ENCODE results near the gene PRRG2. TPM values are rescaled to one million over a fixed set of nuclear protein-coding genes. Genes with fewer than 3 reads are reported as not detected.

Gene PRRG2
- total and polyA plus RNA-seq, 9 of the 15 experiments (the other 6 are each of a cell fraction or from before 2014, with no cell fraction given) = 0.06 to 1.1 (median 0.33) TPM

DNA sequence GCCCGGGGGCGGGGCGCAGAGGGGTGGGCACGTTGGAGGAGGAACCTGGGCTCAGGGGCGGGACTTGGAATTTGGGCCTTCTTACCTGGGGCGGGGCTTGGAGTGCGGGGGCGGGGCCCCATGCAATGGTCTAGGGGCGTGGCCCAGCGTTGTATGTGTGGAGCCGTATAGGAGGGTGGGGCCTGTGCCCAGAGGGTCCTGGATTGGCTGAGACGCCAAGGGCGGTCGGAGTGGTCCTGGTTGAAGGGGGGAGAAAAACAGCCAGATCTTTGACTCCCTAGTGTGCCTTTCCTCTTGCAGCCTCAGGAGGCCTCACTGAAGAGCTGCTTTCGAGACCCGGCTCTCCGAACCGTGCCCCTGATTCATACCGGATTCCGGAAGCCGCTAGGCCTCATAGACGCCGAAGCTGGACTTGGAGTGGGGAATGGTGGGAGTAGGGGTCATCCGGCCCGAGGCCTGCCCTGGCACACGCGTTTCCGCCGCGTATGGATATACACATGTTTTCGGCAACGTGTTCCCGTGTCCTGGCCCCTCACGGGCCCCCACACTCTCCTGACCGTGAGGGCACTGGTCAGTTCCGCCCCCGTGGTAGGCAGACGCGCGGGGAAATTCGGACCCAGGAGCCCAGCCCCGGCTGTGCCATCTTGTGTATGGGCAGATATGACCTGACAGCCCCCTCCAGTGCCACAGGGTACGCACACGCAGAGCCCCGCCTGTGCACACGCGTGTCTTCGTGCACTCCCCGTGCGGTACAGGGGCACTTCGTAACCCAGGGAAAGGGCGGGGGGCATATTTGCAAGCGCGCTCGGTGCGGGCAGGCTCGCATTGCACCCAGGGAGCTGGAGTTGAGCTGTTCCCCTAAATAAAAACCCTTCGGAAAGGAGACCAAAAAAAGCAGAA, 9.2 kb downstream of the PRRG2 start (continued):
- no peak; the same call in 1 of the 2 replicates for TF ChIP-seq CBX5 (IDR thresholded peaks at IDR 0.05; ENCODE audit: borderline replicate concordance, low read depth)
- TF ChIP-seq CREBBP (IDR thresholded peaks at IDR 0.05; ENCODE audit: low read depth, low read length) = no peak
- no peak for TF ChIP-seq ZNF197 (CRISPR knock-in tag; IDR thresholded peaks at IDR 0.05; ENCODE audit: low read depth)
- TF ChIP-seq, protein P1, sequence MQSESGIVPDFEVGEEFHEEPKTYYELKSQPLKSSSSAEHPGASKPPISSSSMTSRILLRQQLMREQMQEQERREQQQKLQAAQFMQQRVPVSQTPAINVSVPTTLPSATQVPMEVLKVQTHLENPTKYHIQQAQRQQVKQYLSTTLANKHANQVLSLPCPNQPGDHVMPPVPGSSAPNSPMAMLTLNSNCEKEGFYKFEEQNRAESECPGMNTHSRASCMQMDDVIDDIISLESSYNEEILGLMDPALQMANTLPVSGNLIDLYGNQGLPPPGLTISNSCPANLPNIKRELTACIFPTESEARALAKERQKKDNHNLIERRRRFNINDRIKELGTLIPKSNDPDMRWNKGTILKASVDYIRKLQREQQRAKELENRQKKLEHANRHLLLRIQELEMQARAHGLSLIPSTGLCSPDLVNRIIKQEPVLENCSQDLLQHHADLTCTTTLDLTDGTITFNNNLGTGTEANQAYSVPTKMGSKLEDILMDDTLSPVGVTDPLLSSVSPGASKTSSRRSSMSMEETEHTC (IDR thresholded peaks at IDR 0.05) = no peak
- TF ChIP-seq BDP1 (IDR thresholded peaks at IDR 0.05; ENCODE audit: insufficient read depth, insufficient read length) = no peak
- TF ChIP-seq, protein P2, sequence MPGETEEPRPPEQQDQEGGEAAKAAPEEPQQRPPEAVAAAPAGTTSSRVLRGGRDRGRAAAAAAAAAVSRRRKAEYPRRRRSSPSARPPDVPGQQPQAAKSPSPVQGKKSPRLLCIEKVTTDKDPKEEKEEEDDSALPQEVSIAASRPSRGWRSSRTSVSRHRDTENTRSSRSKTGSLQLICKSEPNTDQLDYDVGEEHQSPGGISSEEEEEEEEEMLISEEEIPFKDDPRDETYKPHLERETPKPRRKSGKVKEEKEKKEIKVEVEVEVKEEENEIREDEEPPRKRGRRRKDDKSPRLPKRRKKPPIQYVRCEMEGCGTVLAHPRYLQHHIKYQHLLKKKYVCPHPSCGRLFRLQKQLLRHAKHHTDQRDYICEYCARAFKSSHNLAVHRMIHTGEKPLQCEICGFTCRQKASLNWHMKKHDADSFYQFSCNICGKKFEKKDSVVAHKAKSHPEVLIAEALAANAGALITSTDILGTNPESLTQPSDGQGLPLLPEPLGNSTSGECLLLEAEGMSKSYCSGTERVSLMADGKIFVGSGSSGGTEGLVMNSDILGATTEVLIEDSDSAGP (CRISPR knock-in tag; IDR thresholded peaks at IDR 0.05) = peak; percentile 37; the same call in 1 of the 2 replicates
- no peak for TF ChIP-seq NCOA2 (IDR thresholded peaks at IDR 0.05; ENCODE audit: partially characterized antibody in 2 of 2)
- no peak for TF ChIP-seq KAT2B (IDR thresholded peaks at IDR 0.05; ENCODE audit: low read depth, low read length)
- no peak for TF ChIP-seq ZNF282 (CRISPR knock-in tag; IDR thresholded peaks at IDR 0.05)
- no peak for TF ChIP-seq MAFK (IDR thresholded peaks at IDR 0.05; ENCODE audit: low read length)
- TF ChIP-seq FOSL1 (tag; conservative IDR thresholded peaks at IDR 0.05) = no peak
- TF ChIP-seq SAFB (IDR thresholded peaks at IDR 0.05; ENCODE audit: borderline replicate concordance, low read depth, low read length) = peak; percentile 58; the same call in 1 of the 2 replicates
- TF ChIP-seq RBM25 (IDR thresholded peaks at IDR 0.05; ENCODE audit: low read depth, low read length, severe bottlenecking) = no peak
- TF ChIP-seq ZNF121 (CRISPR knock-in tag; conservative IDR thresholded peaks at IDR 0.05) = no peak
- TF ChIP-seq KLF6 (CRISPR knock-in tag; IDR thresholded peaks at IDR 0.05; ENCODE audit: borderline replicate concordance) = no peak
- TF ChIP-seq LARP7 (IDR thresholded peaks at IDR 0.05) = no peak
- TF ChIP-seq, protein P3, sequence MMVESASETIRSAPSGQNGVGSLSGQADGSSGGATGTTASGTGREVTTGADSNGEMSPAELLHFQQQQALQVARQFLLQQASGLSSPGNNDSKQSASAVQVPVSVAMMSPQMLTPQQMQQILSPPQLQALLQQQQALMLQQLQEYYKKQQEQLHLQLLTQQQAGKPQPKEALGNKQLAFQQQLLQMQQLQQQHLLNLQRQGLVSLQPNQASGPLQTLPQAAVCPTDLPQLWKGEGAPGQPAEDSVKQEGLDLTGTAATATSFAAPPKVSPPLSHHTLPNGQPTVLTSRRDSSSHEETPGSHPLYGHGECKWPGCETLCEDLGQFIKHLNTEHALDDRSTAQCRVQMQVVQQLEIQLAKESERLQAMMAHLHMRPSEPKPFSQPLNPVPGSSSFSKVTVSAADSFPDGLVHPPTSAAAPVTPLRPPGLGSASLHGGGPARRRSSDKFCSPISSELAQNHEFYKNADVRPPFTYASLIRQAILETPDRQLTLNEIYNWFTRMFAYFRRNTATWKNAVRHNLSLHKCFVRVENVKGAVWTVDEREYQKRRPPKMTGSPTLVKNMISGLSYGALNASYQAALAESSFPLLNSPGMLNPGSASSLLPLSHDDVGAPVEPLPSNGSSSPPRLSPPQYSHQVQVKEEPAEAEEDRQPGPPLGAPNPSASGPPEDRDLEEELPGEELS (CRISPR knock-in tag; IDR thresholded peaks at IDR 0.05; ENCODE audit: borderline replicate concordance) = 0 out of 2 replicates have a peak, but pooled peaks have one; percentile 49
- TF ChIP-seq WHSC1 (IDR thresholded peaks at IDR 0.05; ENCODE audit: low read length) = no peak
- TF ChIP-seq, protein P4, sequence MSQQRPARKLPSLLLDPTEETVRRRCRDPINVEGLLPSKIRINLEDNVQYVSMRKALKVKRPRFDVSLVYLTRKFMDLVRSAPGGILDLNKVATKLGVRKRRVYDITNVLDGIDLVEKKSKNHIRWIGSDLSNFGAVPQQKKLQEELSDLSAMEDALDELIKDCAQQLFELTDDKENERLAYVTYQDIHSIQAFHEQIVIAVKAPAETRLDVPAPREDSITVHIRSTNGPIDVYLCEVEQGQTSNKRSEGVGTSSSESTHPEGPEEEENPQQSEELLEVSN (IDR thresholded peaks at IDR 0.05; ENCODE audit: borderline replicate concordance in 1 of 2, extremely low read depth in 1 of 2, insufficient read depth in 1 of 2, insufficient read length in 1 of 2, low read depth in 1 of 2, low read length in 1 of 2, poor library complexity in 1 of 2, severe bottlenecking in 1 of 2) = peak in 1 of 2 experiments; percentile 32
- no peak for TF ChIP-seq NFE2 (IDR thresholded peaks at IDR 0.05; ENCODE audit: low read depth)
- no peak for TF ChIP-seq RBM34 (IDR thresholded peaks at IDR 0.05; ENCODE audit: borderline replicate concordance, insufficient read depth, low read length)
- 0 out of 2 replicates have a peak, but pooled peaks have one; percentile 21 for TF ChIP-seq ZFPM2 (CRISPR knock-in tag; IDR thresholded peaks at IDR 0.05)
